Subcutaneous adipose tissue (tissue), 4 donors: ENCODE results near the gene PTER. TPM values are rescaled to one million over a fixed set of nuclear protein-coding genes. Genes with fewer than 3 reads are reported as not detected.

ENCODE experiments used
- CTCF ChIP-seq: fragments of 450-650 bp; IDR thresholded peaks from one replicate; pipeline ENCODE4 v1.5.1; 2016; ENCODE audit warnings: low read depth, mild to moderate bottlenecking, control low read depth, antibody characterized with exemption, moderate library complexity
- total RNA-seq, 4 donors: library from RNA; depleted of rRNA; stranded (reverse); fragments of >200 nt; gene quantifications; one replicate each; pipeline ENCODE4 v1.1.0, GENCODE V29; 2016

The PTER gene
- total RNA-seq: 10 to 100 TPM; 13.0 to 28.2 (median 24.1) TPM

- TF ChIP-seq CTCF: no peak
These were observed at the start of gene PTER for GRCh38 chr10:16436758-16437539. Gene PTER (plus strand): TSS chr10:16437010. CDS start chr10:16484385, 47,375 bp downstream.

GRCh38 chr10:16392531-16393069 lies 44.2 kb upstream of the PTER start:
- no peak for TF ChIP-seq CTCF

GRCh38 chr10:16393271-16393858 lies 43.4 kb upstream of the PTER start:
- no peak for TF ChIP-seq CTCF

GRCh38 chr10:16401416-16401815 lies 35.4 kb upstream of the PTER start:
- no peak for TF ChIP-seq CTCF

GRCh38 chr10:16408379-16408778 lies 28.4 kb upstream of the PTER start:
- TF ChIP-seq CTCF: no peak

GRCh38 chr10:16417341-16417740 lies 19.5 kb upstream of the PTER start:
- TF ChIP-seq CTCF: no peak

- TF ChIP-seq CTCF: no peak
These were observed 13.2 kb upstream of the PTER start for GRCh38 chr10:16423599-16423998.
